MM.1S (cell line): Measurements from ENCODE around the gene HAUS7.

ENCODE experiments used
- DNase-seq: peaks from one replicate; pipeline ENCODE4 v3.0.0-alpha.2; 2015
- H2AFZ ChIP-seq: fragments of 300-600 bp; sonication (generic); 2 replicates; pipeline ENCODE4 v1.6.0; 2016; ENCODE audit warnings: antibody characterized with exemption, low read length
- H3F3A ChIP-seq: fragments of 300-600 bp; sonication (generic); 2 replicates; pipeline ENCODE4 v1.6.1; 2016; ENCODE audit warnings: mild to moderate bottlenecking, antibody characterized with exemption, low read length, moderate library complexity, mixed read lengths; ENCODE audit not compliant: insufficient read depth
- H3K27ac ChIP-seq: fragments of 300-600 bp; sonication (generic); 2 replicates; pipeline ENCODE4 v1.5.1; 2016; ENCODE audit warnings: mild to moderate bottlenecking, low read length
- H3K27me3 ChIP-seq: fragments of 300-600 bp; sonication (generic); replicated peaks from 2 replicates; pipeline ENCODE4 v1.6.0; 2016; ENCODE audit warnings: low read length; ENCODE audit not compliant: insufficient read depth
- H3K36me3 ChIP-seq: fragments of 300-600 bp; sonication (generic); replicated peaks from 2 replicates; pipeline ENCODE4 v1.6.1; 2016; ENCODE audit warnings: mild to moderate bottlenecking, low read length, mixed read lengths; ENCODE audit not compliant: insufficient read depth
- H3K4me1 ChIP-seq: fragments of 300-600 bp; sonication (generic); 2 replicates; pipeline ENCODE4 v1.6.1; 2016; ENCODE audit warnings: low read length, mixed read lengths
- H3K4me2 ChIP-seq: fragments of 300-600 bp; sonication (generic); 2 replicates; pipeline ENCODE4 v1.6.0; 2016; ENCODE audit warnings: low read depth, low read length
- H3K4me3 ChIP-seq: fragments of 300-600 bp; sonication (generic); 2 replicates; pipeline ENCODE4 v1.5.1; 2016; ENCODE audit warnings: low read length, mixed read lengths
- H3K79me2 ChIP-seq: fragments of 300-600 bp; sonication (generic); 2 replicates; pipeline ENCODE4 v1.6.1; 2016; ENCODE audit warnings: mixed run types, low read length, mixed read lengths
- H3K9ac ChIP-seq: fragments of 300-600 bp; sonication (generic); 2 replicates; pipeline ENCODE4 v1.6.1; 2016; ENCODE audit warnings: low read length, mixed read lengths
- H3K9me2 ChIP-seq: fragments of 300-600 bp; sonication (generic); replicated peaks from 2 replicates; pipeline ENCODE4 v1.6.1; 2016; ENCODE audit warnings: mild to moderate bottlenecking, low read length, mixed read lengths; ENCODE audit not compliant: insufficient read depth
- H3K9me3 ChIP-seq: fragments of 300-600 bp; sonication (generic); replicated peaks from 2 replicates; pipeline ENCODE4 v1.6.1; 2016; ENCODE audit warnings: mild to moderate bottlenecking, low read length, mixed read lengths; ENCODE audit not compliant: insufficient read depth
- H4K20me1 ChIP-seq: fragments of 300-600 bp; sonication (generic); 2 replicates; pipeline ENCODE4 v1.6.1; 2016; ENCODE audit warnings: mild to moderate bottlenecking, low read length, moderate library complexity, mixed read lengths; ENCODE audit not compliant: insufficient read depth
- CTCF ChIP-seq: fragments of 300-600 bp; sonication (generic); IDR thresholded peaks from 2 replicates; pipeline ENCODE4 v1.5.1; 2016; ENCODE audit warnings: antibody characterized with exemption, low read length, mixed read lengths
- EZH2 ChIP-seq: fragments of 300-600 bp; sonication (generic); optimal IDR thresholded peaks from 2 replicates; pipeline ENCODE3; 2017; ENCODE audit warnings: low read depth, mild to moderate bottlenecking, antibody characterized with exemption, low read length, mixed read lengths
- EZH2phosphoT487 ChIP-seq: fragments of 300-600 bp; sonication (generic); IDR thresholded peaks from 2 replicates; pipeline ENCODE4 v1.6.1; 2018; ENCODE audit warnings: antibody characterized with exemption, low read length

HAUS7 gene

GRCh38 chrX:153517423-153517822 lies 47.0 kb upstream of the HAUS7 start, which contains the start of gene ATP2B3:
Gene ATP2B3, plus strand, starts transcription at chrX:153517642. Its CDS starts 18,606 bp downstream, at chrX:153536248.
- Histone ChIP-seq H3K9me3 (no peaks in the 10 kb centered on the region), H3F3A (no peaks in the 10 kb centered on the region), H3K27ac (no peak within 1 kb of the TSS), H3K4me1 (no peaks in the 10 kb centered on the region), H3K4me3 (no peak within 1 kb of the TSS), H2AFZ (no peak within 1 kb of the TSS), H3K27me3 (peaks cover 26% of the 10 kb centered on the region), H3K79me2 (no peaks in the 10 kb centered on the region), H3K36me3 (no peaks in the 10 kb centered on the region), H3K9me2 (no peaks in the 10 kb centered on the region), H3K4me2 (no peak within 1 kb of the TSS), H3K9ac (no peak within 1 kb of the TSS), H4K20me1 (no peaks in the 10 kb centered on the region)
- DNase-seq = no peak
- TF ChIP-seq EZH2phosphoT487 (no peak), CTCF (no peak), EZH2 (no peak)

- Histone ChIP-seq H4K20me1 (no peaks in the 10 kb centered on the region), H3K4me1 (no peaks in the 10 kb centered on the region), H3K9me3 (no peaks in the 10 kb centered on the region), H2AFZ (no peak overlapping the region), H3K27ac (no peak overlapping the region), H3K9ac (no peak overlapping the region), H3K4me2 (no peak overlapping the region), H3K9me2 (no peaks in the 10 kb centered on the region), H3K36me3 (no peaks in the 10 kb centered on the region), H3F3A (no peaks in the 10 kb centered on the region), H3K4me3 (no peak overlapping the region), H3K27me3 (peaks cover 19% of the 10 kb centered on the region; the same call in 1 of the 2 replicates), H3K79me2 (no peaks in the 10 kb centered on the region)
- no peak for DNase-seq
- TF ChIP-seq EZH2 = no peak
These were observed 45.7 kb upstream of the HAUS7 start for GRCh38 chrX:153516073-153516472.

GRCh38 chrX:153515435-153515834 lies 45.1 kb upstream of the HAUS7 start:
- no peaks in the 10 kb centered on the region for H3K9me3 ChIP-seq
- H2AFZ ChIP-seq = no peak overlapping the region
- H3F3A ChIP-seq = no peaks in the 10 kb centered on the region
- H3K79me2 ChIP-seq = no peaks in the 10 kb centered on the region
- H3K27me3 ChIP-seq = peaks cover 16% of the 10 kb centered on the region
- H3K9me2 ChIP-seq = no peaks in the 10 kb centered on the region
- no peak overlapping the region for H3K4me3 ChIP-seq
- no peak overlapping the region for H3K27ac ChIP-seq
- DNase-seq = no peak
- no peaks in the 10 kb centered on the region for H3K36me3 ChIP-seq
- H4K20me1 ChIP-seq = no peaks in the 10 kb centered on the region
- H3K4me1 ChIP-seq = no peaks in the 10 kb centered on the region
- TF ChIP-seq EZH2 (no peak), CTCF (no peak), EZH2phosphoT487 (no peak)
- no peak overlapping the region for H3K4me2 ChIP-seq
- H3K9ac ChIP-seq = no peak overlapping the region

GRCh38 chrX:153514259-153514658 lies 43.9 kb upstream of the HAUS7 start:
- no peak for DNase-seq

More at GRCh38 chrX:153514259-153514658, 43.9 kb upstream of the HAUS7 start:
- Histone ChIP-seq H3K4me2 (no peak overlapping the region), H2AFZ (no peak overlapping the region), H3K9me2 (no peaks in the 10 kb centered on the region), H3K9me3 (no peaks in the 10 kb centered on the region), H3K27ac (no peak overlapping the region), H3F3A (no peaks in the 10 kb centered on the region), H3K36me3 (no peaks in the 10 kb centered on the region), H3K27me3 (peaks cover 21% of the 10 kb centered on the region), H3K4me1 (no peaks in the 10 kb centered on the region), H4K20me1 (no peaks in the 10 kb centered on the region), H3K79me2 (no peaks in the 10 kb centered on the region), H3K9ac (no peak overlapping the region), H3K4me3 (no peak overlapping the region)
- TF ChIP-seq EZH2phosphoT487 (no peak), CTCF (no peak), EZH2 (no peak)
